AG09319 (cell line): ENCODE data around the gene MTMR11.
"Not testable (repeated sequence)": the region's sequence is repeated elsewhere in the genome, so short reads cannot be mapped to it uniquely, and the experiment has no call there.

Experiments used
- DNase-seq: peaks from one replicate; pipeline ENCODE4 v3.0.0-alpha.2; 2010; ENCODE audit warnings: low read depth; ENCODE audit errors: extremely low read depth
- CTCF ChIP-seq: IDR thresholded peaks from 2 replicates; pipeline ENCODE4 v1.5.1; 2011; ENCODE audit warnings: low read depth, mild to moderate bottlenecking, inconsistent platforms, low read length, moderate library complexity

The MTMR11 gene

GRCh38 chr1:149949911-149950310 lies 13.2 kb upstream of the MTMR11 start:
- DNase-seq = no peak
- TF ChIP-seq CTCF = no peak

- TF ChIP-seq CTCF = no peak
- DNase-seq = no peak
Measured at GRCh38 chr1:149945206-149945605, 8.5 kb upstream of the MTMR11 start.

- TF ChIP-seq CTCF = no peak
- DNase-seq = no peak
Measured at GRCh38 chr1:149942885-149943284, 6.2 kb upstream of the MTMR11 start.

GRCh38 chr1:149942207-149942606 lies 5.5 kb upstream of the MTMR11 start:
- peak; percentile 37 for TF ChIP-seq CTCF
- no peak for DNase-seq

- TF ChIP-seq CTCF = no peak
- no peak for DNase-seq
Measured at GRCh38 chr1:149940427-149940826, 3.7 kb upstream of the MTMR11 start.

GRCh38 chr1:149938668-149939003 lies 2.0 kb upstream of the MTMR11 start:
- not testable (repeated sequence) for DNase-seq

- TF ChIP-seq CTCF = no peak
- no peak for DNase-seq
Measured at GRCh38 chr1:149937759-149938158, 1.1 kb upstream of the MTMR11 start.

- peak; percentile 8 for DNase-seq
- peak; percentile 18 for TF ChIP-seq CTCF
Measured at GRCh38 chr1:149936992-149937705, 470 bp upstream of the MTMR11 start.
